ENCODE measurements around the gene PABPN1. TPM values are rescaled to one million over a fixed set of nuclear protein-coding genes. Genes with fewer than 3 reads are reported as not detected.

Gene PABPN1
- total RNA-seq, 2 donors from 2014 or later = 44.8 to 54.9 TPM

DNA sequence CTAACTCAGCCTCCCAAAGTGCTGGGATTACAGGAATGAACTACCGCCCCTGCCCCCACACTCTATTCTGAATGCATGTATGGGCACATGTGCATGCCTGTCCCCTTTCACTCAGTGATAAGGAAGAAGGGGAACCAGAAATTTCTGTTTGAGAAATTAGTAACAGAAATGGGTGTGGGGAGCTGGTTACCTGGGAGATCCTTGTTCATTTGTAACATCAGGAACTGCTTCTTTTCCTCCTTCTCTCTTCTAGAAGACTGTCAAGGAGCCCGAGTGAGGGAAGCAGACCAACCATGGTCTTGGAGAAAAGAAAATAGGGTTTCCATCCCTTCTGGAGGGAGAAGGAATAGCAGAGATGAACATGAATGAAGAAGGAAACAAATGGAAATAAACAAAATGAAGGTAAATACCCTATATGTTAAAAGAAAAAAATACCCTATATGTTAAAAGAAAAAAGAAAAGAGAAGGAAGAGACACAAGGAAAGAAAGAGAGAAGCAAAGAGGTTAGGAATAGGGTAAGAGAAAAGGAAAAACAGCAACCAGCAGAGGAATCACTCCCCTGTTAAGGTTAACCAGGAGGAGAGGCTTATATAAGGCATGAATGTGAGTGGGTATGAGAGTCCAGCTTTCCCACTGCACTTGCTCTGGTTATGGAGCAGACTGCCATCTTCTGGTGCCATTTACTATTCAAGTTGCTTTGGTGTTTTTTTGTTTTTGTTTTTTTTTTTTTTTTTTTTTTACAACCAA lies 21.9 kb upstream of the PABPN1 start:
- H3K27ac ChIP-seq = peak overlapping the region; percentile 10 to 98

DNA sequence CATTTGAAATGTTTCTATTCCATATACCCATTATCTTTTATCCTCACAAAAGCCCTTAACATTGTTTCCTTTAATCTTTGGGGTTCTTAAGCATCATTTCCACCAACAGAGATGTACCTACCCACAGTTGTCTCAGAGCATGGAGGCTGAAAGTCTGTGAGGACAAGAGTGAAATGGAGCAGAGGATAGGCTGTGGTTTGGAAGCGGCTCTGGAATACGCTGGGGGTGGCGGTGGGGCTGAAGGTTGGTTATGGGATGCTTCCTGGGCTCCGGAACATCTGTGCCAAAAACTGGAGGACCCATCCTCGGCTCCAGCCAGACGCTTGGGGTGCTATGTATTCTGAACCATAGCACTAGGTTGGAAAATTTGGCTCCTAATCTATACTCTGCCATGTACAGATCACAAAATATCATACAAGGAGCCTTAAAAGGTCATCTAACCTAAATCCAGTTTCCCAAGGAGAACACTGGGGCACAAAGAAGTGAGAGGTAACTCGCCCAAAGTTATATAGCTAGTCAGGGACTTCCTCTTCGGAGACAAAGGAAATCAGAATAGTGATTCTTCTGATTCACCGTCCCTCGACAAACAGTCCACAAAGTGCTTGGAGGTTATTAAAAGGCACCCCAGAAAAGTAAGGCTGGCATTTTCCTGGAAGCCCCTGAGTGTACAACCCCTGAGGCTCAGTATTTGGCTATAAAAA lies 21.1 kb upstream of the PABPN1 start:
- no peaks in the 10 kb centered on the region for H3K36me3 ChIP-seq
- ATAC-seq (ENCODE audit: insufficient number of reproducible peaks, low FRiP score, low read depth) (no peak), DNase-seq (ENCODE audit: low spot score) (no peak)
- H3K9me3 ChIP-seq = no peaks in the 10 kb centered on the region
- H3K27me3 ChIP-seq (replicated peaks; ENCODE audit: insufficient read depth) = no peaks in the 10 kb centered on the region
- H3K4me1 ChIP-seq (ENCODE audit: control insufficient read depth in 1 of 2, low read depth in 2 of 2) = peaks cover 5 to 28% of the 10 kb centered on the region in 2 donors
- TF ChIP-seq, protein P1, sequence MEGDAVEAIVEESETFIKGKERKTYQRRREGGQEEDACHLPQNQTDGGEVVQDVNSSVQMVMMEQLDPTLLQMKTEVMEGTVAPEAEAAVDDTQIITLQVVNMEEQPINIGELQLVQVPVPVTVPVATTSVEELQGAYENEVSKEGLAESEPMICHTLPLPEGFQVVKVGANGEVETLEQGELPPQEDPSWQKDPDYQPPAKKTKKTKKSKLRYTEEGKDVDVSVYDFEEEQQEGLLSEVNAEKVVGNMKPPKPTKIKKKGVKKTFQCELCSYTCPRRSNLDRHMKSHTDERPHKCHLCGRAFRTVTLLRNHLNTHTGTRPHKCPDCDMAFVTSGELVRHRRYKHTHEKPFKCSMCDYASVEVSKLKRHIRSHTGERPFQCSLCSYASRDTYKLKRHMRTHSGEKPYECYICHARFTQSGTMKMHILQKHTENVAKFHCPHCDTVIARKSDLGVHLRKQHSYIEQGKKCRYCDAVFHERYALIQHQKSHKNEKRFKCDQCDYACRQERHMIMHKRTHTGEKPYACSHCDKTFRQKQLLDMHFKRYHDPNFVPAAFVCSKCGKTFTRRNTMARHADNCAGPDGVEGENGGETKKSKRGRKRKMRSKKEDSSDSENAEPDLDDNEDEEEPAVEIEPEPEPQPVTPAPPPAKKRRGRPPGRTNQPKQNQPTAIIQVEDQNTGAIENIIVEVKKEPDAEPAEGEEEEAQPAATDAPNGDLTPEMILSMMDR (IDR thresholded peaks at IDR 0.05) = no peak
- peak overlapping the region; percentile 97 to 98 for H3K27ac ChIP-seq
- peak overlapping the region; percentile 80 for H3K4me3 ChIP-seq

More for the DNA sequence above, 21.9 kb upstream of the PABPN1 start:
- no peaks in the 10 kb centered on the region for H3K27me3 ChIP-seq (replicated peaks; ENCODE audit: insufficient read depth)
- H3K36me3 ChIP-seq = no peaks in the 10 kb centered on the region
- TF ChIP-seq, protein P1 (IDR thresholded peaks at IDR 0.05) = no peak
- peaks cover 5 to 36% of the 10 kb centered on the region in 2 donors for H3K4me1 ChIP-seq (ENCODE audit: control insufficient read depth in 1 of 2, low read depth in 2 of 2)
- H3K4me3 ChIP-seq = no peak overlapping the region
- ATAC-seq (ENCODE audit: insufficient number of reproducible peaks, low FRiP score, low read depth) (no peak), DNase-seq (ENCODE audit: low spot score) (no peak)
- no peaks in the 10 kb centered on the region for H3K9me3 ChIP-seq

DNA sequence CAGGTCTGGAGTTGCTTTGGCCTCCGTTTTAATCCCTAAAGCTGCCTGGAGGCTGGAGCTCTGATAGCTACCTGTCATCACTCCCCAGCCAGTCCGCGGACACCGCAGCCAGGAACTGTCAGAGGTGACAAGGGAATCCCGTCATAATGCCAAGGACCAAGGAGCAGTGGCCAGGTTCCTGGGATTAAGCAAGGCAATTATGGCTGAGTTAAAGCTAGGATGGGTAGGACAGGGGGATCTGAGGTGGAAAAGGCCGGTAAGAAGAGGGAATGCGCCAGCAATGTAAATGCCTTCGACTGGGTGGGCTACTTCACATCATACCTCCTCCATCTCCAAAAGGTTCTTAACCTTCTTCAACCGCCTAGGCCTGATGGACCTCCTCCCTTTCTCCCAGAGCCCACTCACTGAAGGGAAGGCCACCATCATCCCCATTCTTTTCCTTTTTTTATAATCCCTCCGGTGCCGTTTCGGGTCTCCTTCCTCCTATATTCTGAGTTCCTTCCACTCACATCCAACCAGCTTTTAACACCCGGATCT lies 20.5 kb upstream of the PABPN1 start:
- H3K9me3 ChIP-seq = no peaks in the 10 kb centered on the region
- H3K27ac ChIP-seq = peak overlapping the region; percentile 97 to 98
- no peaks in the 10 kb centered on the region for H3K36me3 ChIP-seq
- TF ChIP-seq, protein P1 (IDR thresholded peaks at IDR 0.05) = no peak
- H3K27me3 ChIP-seq (replicated peaks; ENCODE audit: insufficient read depth) = no peaks in the 10 kb centered on the region
- peaks cover 7 to 29% of the 10 kb centered on the region in 2 donors for H3K4me1 ChIP-seq (ENCODE audit: control insufficient read depth in 1 of 2, low read depth in 2 of 2)
- DNase-seq (ENCODE audit: low spot score) (no peak), ATAC-seq (ENCODE audit: insufficient number of reproducible peaks, low FRiP score, low read depth) (no peak)
- peak overlapping the region; percentile 80 for H3K4me3 ChIP-seq

DNA sequence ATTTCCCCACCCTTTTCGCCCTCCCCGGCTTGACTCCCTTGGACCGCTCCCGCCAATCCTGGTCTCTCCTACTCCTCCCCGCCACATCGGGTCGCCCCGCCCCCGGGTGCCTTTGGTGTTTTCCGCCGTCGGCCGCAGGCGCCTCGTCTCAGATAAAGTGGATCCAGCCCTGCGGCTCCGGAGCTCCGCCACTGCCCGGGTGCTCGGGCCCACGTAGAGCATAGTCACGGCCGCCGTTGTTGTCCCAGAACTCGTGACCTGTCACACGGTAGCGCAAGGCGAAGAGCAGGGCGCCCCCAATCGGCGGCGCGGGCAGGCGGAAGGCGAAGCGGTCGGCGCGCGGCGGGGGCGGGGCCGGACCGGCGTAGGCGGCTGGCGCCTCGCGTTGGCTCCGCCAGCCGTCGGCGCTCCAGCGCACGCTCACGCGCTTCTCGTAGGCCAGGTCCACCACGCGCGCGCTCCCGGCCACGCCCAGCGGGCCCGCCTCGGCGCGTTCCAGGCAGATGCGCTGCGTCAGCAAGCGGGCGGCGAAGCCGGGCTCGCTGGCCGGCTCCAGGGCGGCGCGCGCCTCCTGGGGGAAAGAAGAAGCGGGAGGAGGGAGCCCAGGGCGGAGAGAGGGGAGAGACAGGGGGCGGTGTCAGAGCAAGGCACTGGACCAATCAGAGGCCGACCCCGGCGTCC lies 19.8 kb upstream of the PABPN1 start:
- TF ChIP-seq, protein P1 (IDR thresholded peaks at IDR 0.05) = peak; percentile 28
- Histone ChIP-seq H3K27ac (peak overlapping the region; percentile 97 to 98), H3K4me1 (ENCODE audit: control insufficient read depth in 1 of 2, low read depth in 2 of 2) (peaks cover 11 to 34% of the 10 kb centered on the region in 2 donors), H3K27me3 (replicated peaks; ENCODE audit: insufficient read depth) (no peaks in the 10 kb centered on the region), H3K36me3 (no peaks in the 10 kb centered on the region), H3K4me3 (peak overlapping the region; percentile 80), H3K9me3 (no peaks in the 10 kb centered on the region)
- ATAC-seq (ENCODE audit: insufficient number of reproducible peaks, low FRiP score, low read depth) = peak; percentile 85
- peak; percentile 94 for DNase-seq (ENCODE audit: low spot score)

DNA sequence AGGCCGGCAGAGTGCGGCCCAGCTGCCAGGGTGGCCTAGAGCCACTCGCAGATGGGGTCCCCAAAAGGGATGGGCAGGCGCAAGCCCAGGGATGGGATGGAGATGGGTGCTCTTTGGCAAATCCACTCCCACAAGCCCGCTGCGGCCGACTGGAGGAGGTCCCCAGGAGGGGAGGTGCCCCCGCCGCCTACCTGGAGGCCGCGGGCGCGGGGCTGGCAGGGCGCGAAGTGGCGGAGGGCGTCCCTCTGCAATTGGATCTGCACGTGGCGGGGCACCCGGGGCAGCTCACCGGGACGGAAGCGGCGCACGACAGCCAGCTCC lies 19.3 kb upstream of the PABPN1 start:
- Histone ChIP-seq H3K4me3 (peak overlapping the region; percentile 80), H3K27me3 (replicated peaks; ENCODE audit: insufficient read depth) (no peaks in the 10 kb centered on the region), H3K27ac (peak overlapping the region; percentile 96 to 98), H3K36me3 (no peaks in the 10 kb centered on the region), H3K4me1 (ENCODE audit: control insufficient read depth in 1 of 2, low read depth in 2 of 2) (peaks cover 11 to 34% of the 10 kb centered on the region in 2 donors), H3K9me3 (no peaks in the 10 kb centered on the region)
- ATAC-seq (ENCODE audit: insufficient number of reproducible peaks, low FRiP score, low read depth) (peak; percentile 1), DNase-seq (ENCODE audit: low spot score) (no peak)
- TF ChIP-seq, protein P1 (IDR thresholded peaks at IDR 0.05) = no peak
